ENCODE measurements around the gene KIRREL1.

KIRREL1 gene

DNA sequence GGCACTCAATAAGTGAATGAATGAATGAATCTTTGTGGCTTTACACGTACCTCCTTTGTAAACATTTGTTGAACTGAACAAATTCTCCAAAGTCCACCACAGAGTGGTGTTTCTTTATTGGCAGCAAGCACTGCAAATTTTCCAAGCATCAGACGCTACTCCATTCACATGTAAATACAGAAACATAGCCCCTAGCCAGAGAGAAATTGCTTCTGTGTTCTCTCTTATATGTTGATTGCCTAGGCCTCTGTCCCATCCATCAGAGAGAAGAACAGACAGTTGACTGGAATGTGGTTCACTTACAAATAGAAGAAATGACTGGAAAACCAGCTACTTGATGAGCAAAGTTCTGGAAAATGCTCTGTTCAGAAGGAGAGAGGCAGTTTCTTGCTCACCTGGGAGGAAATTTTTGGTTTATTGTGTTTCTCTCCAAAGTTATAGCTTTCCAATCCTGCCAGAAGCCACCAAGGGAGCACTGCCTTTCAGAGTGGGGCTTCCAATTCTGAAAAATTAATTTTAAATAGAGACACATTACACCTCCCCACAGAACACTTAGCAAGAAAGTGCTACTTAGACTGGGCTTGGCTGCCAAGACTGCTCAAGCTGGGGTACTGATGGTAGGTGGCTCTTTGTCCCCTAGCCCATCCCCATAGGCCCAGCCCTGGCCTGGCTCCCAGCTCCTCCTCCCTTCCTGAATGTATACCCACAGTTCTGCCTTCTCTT, 18.1 kb upstream of the KIRREL1 start:
- Histone ChIP-seq H3K27ac (no peak overlapping the region), H3K9me3 (no peaks in the 10 kb centered on the region), H3K4me1 (ENCODE audit: control insufficient read depth in 1 of 2, insufficient read depth in 1 of 2, low read depth in 1 of 2, low read length in 1 of 2) (no peaks in the 10 kb centered on the region), H3K4me3 (ENCODE audit: low read depth in 1 of 2, low read length in 1 of 2) (no peak overlapping the region), H3K36me3 (no peaks in the 10 kb centered on the region), H3K27me3 (peaks cover 29% of the 10 kb centered on the region)
- TF ChIP-seq, protein P1, sequence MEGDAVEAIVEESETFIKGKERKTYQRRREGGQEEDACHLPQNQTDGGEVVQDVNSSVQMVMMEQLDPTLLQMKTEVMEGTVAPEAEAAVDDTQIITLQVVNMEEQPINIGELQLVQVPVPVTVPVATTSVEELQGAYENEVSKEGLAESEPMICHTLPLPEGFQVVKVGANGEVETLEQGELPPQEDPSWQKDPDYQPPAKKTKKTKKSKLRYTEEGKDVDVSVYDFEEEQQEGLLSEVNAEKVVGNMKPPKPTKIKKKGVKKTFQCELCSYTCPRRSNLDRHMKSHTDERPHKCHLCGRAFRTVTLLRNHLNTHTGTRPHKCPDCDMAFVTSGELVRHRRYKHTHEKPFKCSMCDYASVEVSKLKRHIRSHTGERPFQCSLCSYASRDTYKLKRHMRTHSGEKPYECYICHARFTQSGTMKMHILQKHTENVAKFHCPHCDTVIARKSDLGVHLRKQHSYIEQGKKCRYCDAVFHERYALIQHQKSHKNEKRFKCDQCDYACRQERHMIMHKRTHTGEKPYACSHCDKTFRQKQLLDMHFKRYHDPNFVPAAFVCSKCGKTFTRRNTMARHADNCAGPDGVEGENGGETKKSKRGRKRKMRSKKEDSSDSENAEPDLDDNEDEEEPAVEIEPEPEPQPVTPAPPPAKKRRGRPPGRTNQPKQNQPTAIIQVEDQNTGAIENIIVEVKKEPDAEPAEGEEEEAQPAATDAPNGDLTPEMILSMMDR (IDR thresholded peaks at IDR 0.05), result no peak

DNA sequence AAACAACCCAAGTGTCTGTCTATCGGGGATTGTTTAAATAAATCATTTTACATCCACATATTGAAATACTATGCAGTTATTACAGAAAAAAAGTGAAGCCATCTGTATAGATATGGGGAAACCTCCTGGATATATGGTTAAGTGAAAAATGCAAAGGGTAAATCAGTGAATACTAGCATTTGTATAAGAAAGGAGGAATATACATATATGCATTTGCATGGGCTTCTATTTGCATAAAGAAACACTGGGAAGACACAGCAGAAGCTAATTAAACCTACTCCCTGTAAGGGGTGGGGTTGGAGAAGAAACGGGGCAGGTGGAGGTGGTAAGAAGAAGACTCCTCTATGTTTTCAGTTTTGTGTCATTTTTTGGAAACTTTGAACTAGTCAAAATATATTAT, 16.6 kb upstream of the KIRREL1 start:
- H3K4me3 ChIP-seq (ENCODE audit: low read depth in 1 of 2, low read length in 1 of 2), result no peak overlapping the region
- TF ChIP-seq, protein P1 (IDR thresholded peaks at IDR 0.05), result no peak

DNA sequence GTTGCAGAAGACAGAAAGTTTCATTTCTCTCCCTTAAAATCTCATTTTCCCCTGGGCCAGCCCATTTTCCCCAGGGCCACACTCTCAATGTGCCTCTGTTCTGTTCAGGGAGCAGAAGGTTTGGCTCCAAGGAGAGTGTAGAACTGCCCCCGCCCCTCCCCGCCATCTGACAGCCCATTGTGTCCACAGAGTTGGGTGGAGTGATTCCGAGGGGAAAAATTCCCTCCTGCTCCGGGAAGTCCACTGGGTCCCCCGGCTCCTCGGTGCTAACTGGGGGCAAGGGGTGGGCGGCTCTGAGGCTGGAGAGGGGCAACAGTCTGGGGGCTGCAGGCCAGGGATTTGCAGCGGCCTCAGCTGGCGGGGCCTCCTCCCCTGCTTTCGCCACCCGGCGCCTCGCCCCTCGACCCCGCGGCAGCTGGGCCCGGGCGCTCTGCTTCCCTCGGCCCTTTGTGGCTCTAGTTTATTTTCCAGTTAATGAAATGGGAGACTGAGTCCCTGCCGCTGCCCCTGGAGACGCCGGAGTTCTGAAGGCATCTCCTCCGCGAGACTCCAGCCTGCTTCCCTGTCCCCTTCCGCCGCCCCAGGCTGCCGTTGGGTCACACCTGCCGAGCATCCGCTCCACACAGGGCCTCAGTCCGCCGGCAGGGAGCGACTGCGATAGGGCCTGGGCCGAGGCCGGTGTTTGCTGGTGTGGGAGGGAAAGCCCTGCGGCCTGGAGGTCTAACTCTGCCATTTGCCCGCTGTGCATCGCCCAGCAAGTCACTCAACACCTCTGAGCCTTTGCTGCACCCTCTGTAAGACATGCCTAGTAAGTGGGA, 14.7 kb upstream of the KIRREL1 start:
- Histone ChIP-seq H3K27me3 (peaks cover 32% of the 10 kb centered on the region), H3K36me3 (no peaks in the 10 kb centered on the region), H3K4me1 (ENCODE audit: control insufficient read depth in 1 of 2, insufficient read depth in 1 of 2, low read depth in 1 of 2, low read length in 1 of 2) (no peaks in the 10 kb centered on the region), H3K27ac (no peak overlapping the region), H3K9me3 (no peaks in the 10 kb centered on the region), H3K4me3 (ENCODE audit: low read depth in 1 of 2, low read length in 1 of 2) (no peak overlapping the region)
- TF ChIP-seq, protein P1 (IDR thresholded peaks at IDR 0.05), result no peak

More for the DNA sequence above, 16.6 kb upstream of the KIRREL1 start:
- no peaks in the 10 kb centered on the region for H3K9me3 ChIP-seq
- no peaks in the 10 kb centered on the region for H3K36me3 ChIP-seq
- no peak overlapping the region for H3K27ac ChIP-seq
- peaks cover 32% of the 10 kb centered on the region for H3K27me3 ChIP-seq
- no peaks in the 10 kb centered on the region for H3K4me1 ChIP-seq (ENCODE audit: control insufficient read depth in 1 of 2, insufficient read depth in 1 of 2, low read depth in 1 of 2, low read length in 1 of 2)

DNA sequence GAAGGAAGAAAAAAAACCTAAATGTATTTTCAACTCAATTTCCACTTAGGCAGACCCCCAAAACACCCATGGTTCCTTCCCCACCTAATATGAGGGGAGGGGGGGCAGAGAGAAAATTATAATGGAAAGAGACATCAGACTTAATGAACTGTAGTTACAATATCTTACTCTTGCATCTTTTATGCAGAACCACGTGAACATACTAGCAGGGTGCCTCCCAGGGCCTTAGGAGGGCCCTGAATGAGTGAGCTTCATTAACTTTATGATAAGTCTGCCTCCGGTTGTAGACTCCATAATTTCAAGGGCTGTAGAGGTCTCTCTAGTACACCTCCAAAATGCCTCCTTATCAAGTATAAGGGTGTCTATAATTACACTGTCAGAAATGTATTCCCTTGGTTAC, 11.3 kb upstream of the KIRREL1 start:
- no peak overlapping the region for H3K27ac ChIP-seq
- TF ChIP-seq, protein P1 (IDR thresholded peaks at IDR 0.05), result no peak
- H3K4me3 ChIP-seq (ENCODE audit: low read depth in 1 of 2, low read length in 1 of 2), result no peak overlapping the region
- H3K36me3 ChIP-seq, result no peaks in the 10 kb centered on the region
- no peaks in the 10 kb centered on the region for H3K9me3 ChIP-seq
- no peaks in the 10 kb centered on the region for H3K4me1 ChIP-seq (ENCODE audit: control insufficient read depth in 1 of 2, insufficient read depth in 1 of 2, low read depth in 1 of 2, low read length in 1 of 2)
- peaks cover 32% of the 10 kb centered on the region for H3K27me3 ChIP-seq

DNA sequence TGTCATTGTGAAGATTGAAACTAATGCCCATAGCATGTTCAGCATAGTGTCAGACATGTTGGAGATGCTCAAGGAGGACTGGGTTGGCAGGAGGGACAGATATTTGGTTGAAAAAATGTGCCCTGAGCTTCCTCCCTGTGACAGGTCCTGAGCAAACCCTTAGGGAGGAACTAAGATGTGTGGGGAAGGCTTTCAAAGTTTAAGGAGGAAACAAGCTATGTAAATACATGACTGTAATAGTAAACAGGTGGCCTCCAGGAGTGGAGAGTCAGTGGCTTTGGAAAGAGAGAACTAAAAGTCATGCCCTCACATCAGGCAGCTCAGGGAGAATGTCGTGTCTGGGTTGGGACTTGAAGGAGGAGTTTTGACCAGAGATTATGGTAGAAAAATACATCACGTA, 9.7 kb upstream of the KIRREL1 start:
- peaks cover 23% of the 10 kb centered on the region for H3K27me3 ChIP-seq
- no peaks in the 10 kb centered on the region for H3K4me1 ChIP-seq (ENCODE audit: control insufficient read depth in 1 of 2, insufficient read depth in 1 of 2, low read depth in 1 of 2, low read length in 1 of 2)
- H3K4me3 ChIP-seq (ENCODE audit: low read depth in 1 of 2, low read length in 1 of 2), result no peak overlapping the region
- no peak overlapping the region for H3K27ac ChIP-seq
- H3K36me3 ChIP-seq, result no peaks in the 10 kb centered on the region
- H3K9me3 ChIP-seq, result no peaks in the 10 kb centered on the region
- TF ChIP-seq, protein P1 (IDR thresholded peaks at IDR 0.05), result no peak

Measured in neutrophil (primary cell).